ENCODE results near the gene TNFRSF13B. TPM values are rescaled to one million over a fixed set of nuclear protein-coding genes. Genes with fewer than 3 reads are reported as not detected.
"Not testable (repeated sequence)": the region's sequence is repeated elsewhere in the genome, so short reads cannot be mapped to it uniquely, and the experiment has no call there.

Gene TNFRSF13B
- total and polyA plus RNA-seq, 2 donors (not counting 3 experiments of a cell fraction or from before 2014, with no cell fraction given): not detected

GRCh38 chr17:16961792-16962191 is 10.1 kb downstream of the TNFRSF13B start:
- CTCF ChIA-PET: no interaction called here
- dilution Hi-C loops (cut with MboI; ENCODE audit: extremely low pct_ligation_motif_present, low sequenced_read_pairs) (no loop called here), intact Hi-C loops (cut with micrococcal nuclease) (no loop called here)
- Histone ChIP-seq H3K9ac (replicated peaks; ENCODE audit: extremely low read depth, insufficient read depth, low read length) (no peak overlapping the region), H3K9me1 (replicated peaks; ENCODE audit: control insufficient read depth, extremely low read depth, insufficient read depth, low read length) (no peaks in the 10 kb centered on the region), H3K4me2 (ENCODE audit: insufficient read depth, low read length) (no peak overlapping the region), H2AFZ (ENCODE audit: low read depth, low read length) (no peak overlapping the region), H3K27me3 (ENCODE audit: control insufficient read depth in 2 of 2, insufficient read depth in 2 of 2, low read length in 2 of 2) (peaks cover 10 to 18% of the 10 kb centered on the region in 2 experiments), H4K20me1 (replicated peaks; ENCODE audit: control insufficient read depth, extremely low read depth, insufficient read depth, low read length) (no peaks in the 10 kb centered on the region), H3K36me3 (ENCODE audit: control insufficient read depth in 2 of 2, extremely low read depth in 1 of 2, insufficient read depth in 2 of 2, low read length in 2 of 2) (no peaks in the 10 kb centered on the region), H3K27ac (ENCODE audit: insufficient read depth, low read depth, low read length) (no peak overlapping the region), H3K9me3 (replicated peaks; ENCODE audit: control insufficient read depth, insufficient read depth, low read length) (no peaks in the 10 kb centered on the region), H3K79me2 (ENCODE audit: control insufficient read depth, insufficient read depth, low read length) (no peaks in the 10 kb centered on the region), H3K4me3 (replicated peaks in 1 of 3; ENCODE audit: insufficient read depth in 1 of 3, low read depth in 1 of 3, low read length in 3 of 3) (no peak overlapping the region), H3K4me1 (ENCODE audit: control insufficient read depth, extremely low read depth, insufficient read depth, low read length) (no peaks in the 10 kb centered on the region)
- FAIRE-seq: no peak
- TF ChIP-seq POLR2AphosphoS5 (IDR thresholded peaks at IDR 0.05; ENCODE audit: insufficient read depth, low read depth, low read length): no peak
- TF ChIP-seq JUN (IDR thresholded peaks at IDR 0.05; ENCODE audit: borderline replicate concordance, insufficient read depth, insufficient read length, low read depth): no peak
- no peak for TF ChIP-seq POLR2A (IDR thresholded peaks at IDR 0.05; ENCODE audit: low read depth, low read length)
- DNase-seq (ENCODE audit: low read depth, low spot score): no peak
- POLR2A ChIA-PET: no interaction called here
- no TSS peak for BruUV-seq (replicated peaks)

DNA sequence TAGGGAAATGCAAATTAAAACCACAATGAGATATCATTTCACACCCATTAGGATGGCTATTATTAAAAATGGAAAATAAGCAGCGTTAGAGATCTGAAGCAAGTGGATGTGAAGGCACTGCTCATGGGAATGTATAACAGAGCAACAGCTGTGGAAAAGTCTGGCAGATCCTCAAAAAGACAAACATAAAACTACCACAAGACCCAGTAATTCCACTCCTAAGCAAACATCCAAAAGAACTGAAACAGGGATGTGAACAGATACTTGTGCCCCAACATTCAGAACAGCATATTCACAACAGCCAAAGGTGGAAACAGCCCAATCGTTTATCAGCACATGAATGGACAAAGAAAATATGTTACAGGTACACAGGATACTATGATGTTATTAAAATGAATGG is 10.9 kb downstream of the TNFRSF13B start:
- BruUV-seq (replicated peaks); H2AFZ ChIP-seq (ENCODE audit: low read depth, low read length); H4K20me1 ChIP-seq (replicated peaks; ENCODE audit: control insufficient read depth, extremely low read depth, insufficient read depth, low read length); H3K9ac ChIP-seq (replicated peaks; ENCODE audit: extremely low read depth, insufficient read depth, low read length); intact Hi-C loops (cut with micrococcal nuclease); H3K4me1 ChIP-seq (ENCODE audit: control insufficient read depth, extremely low read depth, insufficient read depth, low read length); H3K79me2 ChIP-seq (ENCODE audit: control insufficient read depth, insufficient read depth, low read length); FAIRE-seq; H3K4me2 ChIP-seq (ENCODE audit: insufficient read depth, low read length); DNase-seq (ENCODE audit: low read depth, low spot score); dilution Hi-C loops (cut with MboI; ENCODE audit: extremely low pct_ligation_motif_present, low sequenced_read_pairs); H3K27ac ChIP-seq (ENCODE audit: insufficient read depth, low read depth, low read length); H3K9me1 ChIP-seq (replicated peaks; ENCODE audit: control insufficient read depth, extremely low read depth, insufficient read depth, low read length); H3K9me3 ChIP-seq (replicated peaks; ENCODE audit: control insufficient read depth, insufficient read depth, low read length); H3K4me3 ChIP-seq (replicated peaks in 1 of 3; ENCODE audit: insufficient read depth in 1 of 3, low read depth in 1 of 3, low read length in 3 of 3); POLR2A ChIA-PET; CTCF ChIA-PET; H3K36me3 ChIP-seq (ENCODE audit: control insufficient read depth in 2 of 2, extremely low read depth in 1 of 2, insufficient read depth in 2 of 2, low read length in 2 of 2): not testable (repeated sequence)
- H3K27me3 ChIP-seq (ENCODE audit: control insufficient read depth in 2 of 2, insufficient read depth in 2 of 2, low read length in 2 of 2): peaks cover 10 to 25% of the 10 kb centered on the region in 2 experiments

DNA sequence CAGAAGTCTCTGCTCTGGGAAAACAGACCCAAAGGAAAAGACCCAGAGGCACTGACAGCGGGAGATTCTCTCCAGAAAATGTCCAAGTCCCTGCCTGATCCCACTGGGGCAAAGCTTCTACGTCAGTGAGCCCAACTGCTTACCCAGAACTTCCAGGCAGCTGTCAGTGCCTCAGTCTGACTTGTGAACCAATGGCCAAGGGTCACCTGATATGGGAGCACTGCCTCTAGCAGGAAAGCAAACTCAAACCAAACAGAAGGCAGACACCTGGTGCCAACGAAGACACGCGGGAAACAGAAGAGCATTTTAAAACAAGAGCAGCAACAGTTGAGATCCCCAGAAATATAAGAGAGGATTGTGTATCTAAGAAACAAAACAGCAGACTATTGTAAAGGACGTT is 16.9 kb downstream of the TNFRSF13B start:
- DNase-seq (ENCODE audit: low read depth, low spot score); H3K4me2 ChIP-seq (ENCODE audit: insufficient read depth, low read length); intact Hi-C loops (cut with micrococcal nuclease); H3K4me3 ChIP-seq (replicated peaks in 1 of 3; ENCODE audit: insufficient read depth in 1 of 3, low read depth in 1 of 3, low read length in 3 of 3); H3K36me3 ChIP-seq (ENCODE audit: control insufficient read depth in 2 of 2, extremely low read depth in 1 of 2, insufficient read depth in 2 of 2, low read length in 2 of 2); H3K79me2 ChIP-seq (ENCODE audit: control insufficient read depth, insufficient read depth, low read length); H3K27ac ChIP-seq (ENCODE audit: insufficient read depth, low read depth, low read length); H3K4me1 ChIP-seq (ENCODE audit: control insufficient read depth, extremely low read depth, insufficient read depth, low read length); H3K9ac ChIP-seq (replicated peaks; ENCODE audit: extremely low read depth, insufficient read depth, low read length); FAIRE-seq; H4K20me1 ChIP-seq (replicated peaks; ENCODE audit: control insufficient read depth, extremely low read depth, insufficient read depth, low read length); dilution Hi-C loops (cut with MboI; ENCODE audit: extremely low pct_ligation_motif_present, low sequenced_read_pairs); H3K9me3 ChIP-seq (replicated peaks; ENCODE audit: control insufficient read depth, insufficient read depth, low read length); BruUV-seq (replicated peaks); POLR2A ChIA-PET; H3K9me1 ChIP-seq (replicated peaks; ENCODE audit: control insufficient read depth, extremely low read depth, insufficient read depth, low read length); H2AFZ ChIP-seq (ENCODE audit: low read depth, low read length): not testable (repeated sequence)
- CTCF ChIA-PET: interaction anchor here (1.4 kb wide), 1 partner anchor 37 kb away, joined by 3 read pairs; no protein-coding TSS in a partner anchor
- H3K27me3 ChIP-seq (ENCODE audit: control insufficient read depth in 2 of 2, insufficient read depth in 2 of 2, low read length in 2 of 2): peaks cover under 1 to 20% of the 10 kb centered on the region in 2 experiments
